ENCODE measurements around the gene ZFYVE28.

The ZFYVE28 gene

GRCh38 chr4:2406406-2406805 lies 12.0 kb downstream of the ZFYVE28 start:
- DNase-seq (ENCODE audit: low read depth, low spot score) = no peak
- H3K4me3 ChIP-seq (ENCODE audit: insufficient read length, low read depth) = no peak overlapping the region
- TF ChIP-seq ZNF274 (IDR thresholded peaks at IDR 0.05; ENCODE audit: low read depth, low read length) (no peak), SUZ12 (IDR thresholded peaks at IDR 0.05; ENCODE audit: extremely low read depth, insufficient read depth, insufficient read length) (no peak), YY1 (IDR thresholded peaks at IDR 0.05; ENCODE audit: insufficient read depth, insufficient read length) (no peak)
- no peaks in the 10 kb centered on the region for H3K36me3 ChIP-seq (ENCODE audit: insufficient read depth, insufficient read length, low read length)
- peaks cover 19% of the 10 kb centered on the region for H3K4me1 ChIP-seq (ENCODE audit: insufficient read depth, insufficient read length)
- no peaks in the 10 kb centered on the region for H3K9me3 ChIP-seq (ENCODE audit: insufficient read depth, low read length)
- H3K27me3 ChIP-seq (ENCODE audit: insufficient read depth, insufficient read length) = peaks cover 28% of the 10 kb centered on the region
- no peak overlapping the region for H3K9ac ChIP-seq (ENCODE audit: insufficient read length, low read depth)

- TF ChIP-seq SUZ12 (IDR thresholded peaks at IDR 0.05; ENCODE audit: extremely low read depth, insufficient read depth, insufficient read length) (no peak), ZNF274 (IDR thresholded peaks at IDR 0.05; ENCODE audit: low read depth, low read length) (no peak), YY1 (IDR thresholded peaks at IDR 0.05; ENCODE audit: insufficient read depth, insufficient read length) (no peak)
- H3K9me3 ChIP-seq (ENCODE audit: insufficient read depth, low read length) = peaks cover 11% of the 10 kb centered on the region; the same call in 1 of the 2 replicates
- DNase-seq (ENCODE audit: low read depth, low spot score) = no peak
- H3K9ac ChIP-seq (ENCODE audit: insufficient read length, low read depth) = peak overlapping the region; percentile 67
- peaks cover 22% of the 10 kb centered on the region for H3K4me1 ChIP-seq (ENCODE audit: insufficient read depth, insufficient read length)
- H3K27me3 ChIP-seq (ENCODE audit: insufficient read depth, insufficient read length) = peaks cover 43% of the 10 kb centered on the region
- H3K4me3 ChIP-seq (ENCODE audit: insufficient read length, low read depth) = peak overlapping the region; percentile 13
- H3K36me3 ChIP-seq (ENCODE audit: insufficient read depth, insufficient read length, low read length) = no peaks in the 10 kb centered on the region
These were observed 15.5 kb downstream of the ZFYVE28 start for GRCh38 chr4:2402941-2403340.

GRCh38 chr4:2402048-2402842 lies 16.2 kb downstream of the ZFYVE28 start:
- H3K27me3 ChIP-seq (ENCODE audit: insufficient read depth, insufficient read length) = peaks cover 40% of the 10 kb centered on the region
- peak overlapping the region; percentile 13 for H3K4me3 ChIP-seq (ENCODE audit: insufficient read length, low read depth)
- peak overlapping the region; percentile 67 for H3K9ac ChIP-seq (ENCODE audit: insufficient read length, low read depth)
- H3K36me3 ChIP-seq (ENCODE audit: insufficient read depth, insufficient read length, low read length) = no peaks in the 10 kb centered on the region
- peaks cover 22% of the 10 kb centered on the region for H3K4me1 ChIP-seq (ENCODE audit: insufficient read depth, insufficient read length)
- peak; percentile 86 for DNase-seq (ENCODE audit: low read depth, low spot score)
- H3K9me3 ChIP-seq (ENCODE audit: insufficient read depth, low read length) = peaks cover 11% of the 10 kb centered on the region; the same call in 1 of the 2 replicates
- no peak for TF ChIP-seq ZNF274 (IDR thresholded peaks at IDR 0.05; ENCODE audit: low read depth, low read length)
- no peak for TF ChIP-seq YY1 (IDR thresholded peaks at IDR 0.05; ENCODE audit: insufficient read depth, insufficient read length)
- no peak for TF ChIP-seq SUZ12 (IDR thresholded peaks at IDR 0.05; ENCODE audit: extremely low read depth, insufficient read depth, insufficient read length)

GRCh38 chr4:2401610-2401983 lies 16.8 kb downstream of the ZFYVE28 start:
- Histone ChIP-seq H3K36me3 (ENCODE audit: insufficient read depth, insufficient read length, low read length) (no peaks in the 10 kb centered on the region), H3K4me1 (ENCODE audit: insufficient read depth, insufficient read length) (peaks cover 22% of the 10 kb centered on the region), H3K9me3 (ENCODE audit: insufficient read depth, low read length) (peaks cover 11% of the 10 kb centered on the region; the same call in 1 of the 2 replicates), H3K27me3 (ENCODE audit: insufficient read depth, insufficient read length) (peaks cover 40% of the 10 kb centered on the region), H3K9ac (ENCODE audit: insufficient read length, low read depth) (peak overlapping the region; percentile 51), H3K4me3 (ENCODE audit: insufficient read length, low read depth) (no peak overlapping the region)
- no peak for TF ChIP-seq ZNF274 (IDR thresholded peaks at IDR 0.05; ENCODE audit: low read depth, low read length)
- no peak for TF ChIP-seq SUZ12 (IDR thresholded peaks at IDR 0.05; ENCODE audit: extremely low read depth, insufficient read depth, insufficient read length)
- TF ChIP-seq YY1 (IDR thresholded peaks at IDR 0.05; ENCODE audit: insufficient read depth, insufficient read length) = no peak
- DNase-seq (ENCODE audit: low read depth, low spot score) = no peak

GRCh38 chr4:2400841-2401609 lies 17.4 kb downstream of the ZFYVE28 start:
- H3K9ac ChIP-seq (ENCODE audit: insufficient read length, low read depth) = no peak overlapping the region
- H3K36me3 ChIP-seq (ENCODE audit: insufficient read depth, insufficient read length, low read length) = no peaks in the 10 kb centered on the region
- H3K4me3 ChIP-seq (ENCODE audit: insufficient read length, low read depth) = no peak overlapping the region
- H3K27me3 ChIP-seq (ENCODE audit: insufficient read depth, insufficient read length) = peaks cover 40% of the 10 kb centered on the region
- DNase-seq (ENCODE audit: low read depth, low spot score) = no peak
- peaks cover 18% of the 10 kb centered on the region for H3K4me1 ChIP-seq (ENCODE audit: insufficient read depth, insufficient read length)
- TF ChIP-seq ZNF274 (IDR thresholded peaks at IDR 0.05; ENCODE audit: low read depth, low read length) (no peak), YY1 (IDR thresholded peaks at IDR 0.05; ENCODE audit: insufficient read depth, insufficient read length) (no peak), SUZ12 (IDR thresholded peaks at IDR 0.05; ENCODE audit: extremely low read depth, insufficient read depth, insufficient read length) (no peak)
- peaks cover 11% of the 10 kb centered on the region; the same call in 1 of the 2 replicates for H3K9me3 ChIP-seq (ENCODE audit: insufficient read depth, low read length)

- Histone ChIP-seq H3K4me1 (ENCODE audit: insufficient read depth, insufficient read length) (peaks cover 18% of the 10 kb centered on the region), H3K36me3 (ENCODE audit: insufficient read depth, insufficient read length, low read length) (no peaks in the 10 kb centered on the region), H3K9ac (ENCODE audit: insufficient read length, low read depth) (no peak overlapping the region), H3K9me3 (ENCODE audit: insufficient read depth, low read length) (peaks cover 11% of the 10 kb centered on the region; the same call in 1 of the 2 replicates), H3K4me3 (ENCODE audit: insufficient read length, low read depth) (no peak overlapping the region), H3K27me3 (ENCODE audit: insufficient read depth, insufficient read length) (peaks cover 50% of the 10 kb centered on the region)
- TF ChIP-seq ZNF274 (IDR thresholded peaks at IDR 0.05; ENCODE audit: low read depth, low read length) (no peak), SUZ12 (IDR thresholded peaks at IDR 0.05; ENCODE audit: extremely low read depth, insufficient read depth, insufficient read length) (no peak), YY1 (IDR thresholded peaks at IDR 0.05; ENCODE audit: insufficient read depth, insufficient read length) (no peak)
- DNase-seq (ENCODE audit: low read depth, low spot score) = no peak
These were observed 18.7 kb downstream of the ZFYVE28 start for GRCh38 chr4:2399631-2400190.
